Trophoblast cell (in vitro differentiated cells and primary cell): ENCODE results near the gene HOXC5.
"Not testable (repeated sequence)": the region's sequence is repeated elsewhere in the genome, so short reads cannot be mapped to it uniquely, and the experiment has no call there.

Experiments used
- DNase-seq, 2 donors: peaks; one replicate each; pipeline ENCODE4 v3.0.0-alpha.2; 2016
- H2AFZ ChIP-seq: 2 replicates; pipeline ENCODE4 v1.6.1; 2013; ENCODE audit warnings: low read length, moderate library complexity, mild to moderate bottlenecking; ENCODE audit not compliant: insufficient read depth, poor library complexity
- H2AK5ac ChIP-seq: 2 replicates; pipeline ENCODE4 v1.6.1; 2013; ENCODE audit warnings: mild to moderate bottlenecking, low read length
- H2BK120ac ChIP-seq: 2 replicates; pipeline ENCODE4 v1.6.1; 2013; ENCODE audit warnings: low read length, mild to moderate bottlenecking, moderate library complexity; ENCODE audit not compliant: insufficient read depth, poor library complexity
- H2BK12ac ChIP-seq: 2 replicates; pipeline ENCODE4 v1.6.1; 2013; ENCODE audit warnings: mild to moderate bottlenecking, low read length, moderate library complexity
- H2BK5ac ChIP-seq: 2 replicates; pipeline ENCODE4 v1.6.1; 2013; ENCODE audit warnings: low read length, low read depth, moderate library complexity, mild to moderate bottlenecking; ENCODE audit not compliant: poor library complexity
- H3K14ac ChIP-seq: 2 replicates; pipeline ENCODE4 v1.6.1; 2013; ENCODE audit warnings: mild to moderate bottlenecking, low read length
- H3K18ac ChIP-seq: 2 replicates; pipeline ENCODE4 v1.6.1; 2013; ENCODE audit warnings: mild to moderate bottlenecking, low read length
- H3K23ac ChIP-seq: 2 replicates; pipeline ENCODE4 v1.6.1; 2013; ENCODE audit warnings: low read length
- H3K27ac ChIP-seq: 2 replicates; pipeline ENCODE4 v1.5.1; 2013; ENCODE audit warnings: low read depth, mild to moderate bottlenecking, inconsistent platforms, low read length, moderate library complexity
- H3K27me3 ChIP-seq: 2 replicates; pipeline ENCODE4 v1.6.1; 2013; ENCODE audit warnings: inconsistent platforms, mild to moderate bottlenecking, low read length, moderate library complexity; ENCODE audit not compliant: insufficient read depth
- H3K36me3 ChIP-seq, 2 experiments: 1 replicate in 1 of 2; 2 replicates in 1 of 2; pipeline ENCODE4 v1.6.1; 2013; ENCODE audit warnings: low read length in 2 of 2, mild to moderate bottlenecking in 2 of 2, moderate library complexity in 1 of 2; ENCODE audit not compliant: insufficient read depth in 2 of 2, control insufficient read depth in 1 of 2
- H3K4ac ChIP-seq: 2 replicates; pipeline ENCODE4 v1.6.1; 2013; ENCODE audit warnings: low read depth, mild to moderate bottlenecking, low read length, moderate library complexity
- H3K4me1 ChIP-seq, 2 experiments: 1 replicate in 1 of 2; 2 replicates in 1 of 2; pipeline ENCODE4 v1.6.1; 2013; ENCODE audit warnings: low read length in 2 of 2, mild to moderate bottlenecking in 2 of 2, moderate library complexity in 1 of 2; ENCODE audit not compliant: insufficient read depth in 2 of 2, control insufficient read depth in 1 of 2
- H3K4me2 ChIP-seq: 2 replicates; pipeline ENCODE4 v1.6.1; 2013; ENCODE audit warnings: inconsistent platforms, mild to moderate bottlenecking, low read length, moderate library complexity
- H3K4me3 ChIP-seq: 2 replicates; pipeline ENCODE4 v1.5.1; 2013; ENCODE audit warnings: mild to moderate bottlenecking, low read depth, low read length, inconsistent platforms
- H3K79me1 ChIP-seq: one replicate; pipeline ENCODE4 v1.6.1; 2013; ENCODE audit warnings: low read length
- H3K79me2 ChIP-seq: 2 replicates; pipeline ENCODE4 v1.6.1; 2013; ENCODE audit warnings: low read length, mild to moderate bottlenecking; ENCODE audit not compliant: control insufficient read depth, insufficient read depth, poor library complexity
- H3K9ac ChIP-seq: 2 replicates; pipeline ENCODE4 v1.6.1; 2013; ENCODE audit warnings: mild to moderate bottlenecking, low read length
- H3K9me3 ChIP-seq: 2 replicates; pipeline ENCODE4 v1.6.1; 2013; ENCODE audit warnings: low read depth, mild to moderate bottlenecking, control low read depth, inconsistent platforms, low read length; ENCODE audit not compliant: insufficient read depth
- H4K12ac ChIP-seq: 2 replicates; pipeline ENCODE4 v1.6.1; 2013; ENCODE audit warnings: low read depth, mild to moderate bottlenecking, low read length, moderate library complexity
- H4K8ac ChIP-seq: 2 replicates; pipeline ENCODE4 v1.6.1; 2013; ENCODE audit warnings: low read depth, mild to moderate bottlenecking, low read length, moderate library complexity
- H4K91ac ChIP-seq: one replicate; pipeline ENCODE4 v1.6.1; 2013; ENCODE audit warnings: low read depth, mild to moderate bottlenecking, low read length, moderate library complexity
- WGBS: extraction: QIAGEN DNeasy Blood & Tissue Kit; methylation state at CpG from one replicate; pipeline ENCODE4 v1.1.7; 2013; ENCODE audit warnings: missing lambda C conversion rate; ENCODE audit not compliant: insufficient read length, insufficient coverage; ENCODE audit errors: extremely low coverage; 5-methylcytosine and 5-hydroxymethylcytosine counted together

HOXC5 gene

GRCh38 chr12:54080008-54080924, 47.4 kb downstream of the HOXC5 start:
- H3K4ac ChIP-seq, H3K9ac ChIP-seq, H2AK5ac ChIP-seq, H3K36me3 ChIP-seq, H3K79me2 ChIP-seq, H4K12ac ChIP-seq, H3K79me1 ChIP-seq, H2BK120ac ChIP-seq, H3K18ac ChIP-seq, H4K91ac ChIP-seq, H3K4me1 ChIP-seq, H3K23ac ChIP-seq, H2BK12ac ChIP-seq, H4K8ac ChIP-seq, H3K9me3 ChIP-seq, H3K4me2 ChIP-seq, DNase-seq, H3K27ac ChIP-seq, H2BK5ac ChIP-seq, H3K4me3 ChIP-seq, H2AFZ ChIP-seq, H3K14ac ChIP-seq: not testable (repeated sequence)
- WGBS = no CpG with 5 or more reads among the region's 19 CpGs
- peaks cover 50% of the 10 kb centered on the region for H3K27me3 ChIP-seq

DNA sequence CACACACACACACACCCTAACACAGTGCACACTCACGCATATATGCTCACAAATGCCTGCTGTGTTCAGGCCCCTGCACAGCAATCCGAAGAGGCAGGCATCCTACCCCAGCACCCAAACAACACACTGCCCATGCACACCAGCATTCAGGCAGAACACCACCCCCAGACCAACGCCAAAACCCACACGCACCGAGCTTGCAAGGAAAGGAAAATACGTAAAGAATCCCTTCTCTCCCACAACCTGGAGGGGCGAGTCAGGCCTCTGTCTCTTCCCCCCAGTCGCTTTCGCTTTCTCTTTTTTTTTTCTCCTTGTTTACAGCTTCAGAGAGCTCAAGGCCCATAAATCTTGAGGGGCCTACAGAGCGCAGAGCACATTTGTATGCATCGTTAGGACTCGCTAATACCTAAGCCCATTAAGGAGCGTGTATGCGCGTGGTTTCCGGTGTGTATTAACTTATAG, 48.2 kb downstream of the HOXC5 start:
- H2AFZ ChIP-seq, H3K9me3 ChIP-seq, H3K36me3 ChIP-seq, H3K9ac ChIP-seq, H4K12ac ChIP-seq, H3K79me2 ChIP-seq, H4K8ac ChIP-seq, H2AK5ac ChIP-seq, DNase-seq, H3K4me2 ChIP-seq, H3K79me1 ChIP-seq, H3K27ac ChIP-seq, H3K18ac ChIP-seq, H3K23ac ChIP-seq, H4K91ac ChIP-seq, H3K4me1 ChIP-seq, H3K14ac ChIP-seq, H3K4ac ChIP-seq, H2BK12ac ChIP-seq, H2BK5ac ChIP-seq, H2BK120ac ChIP-seq, H3K4me3 ChIP-seq: not testable (repeated sequence)
- no CpG with 5 or more reads among the region's 16 CpGs for WGBS
- H3K27me3 ChIP-seq = peaks cover 51% of the 10 kb centered on the region

- H2BK120ac ChIP-seq, H3K4me3 ChIP-seq, H3K4ac ChIP-seq, H4K8ac ChIP-seq, H3K18ac ChIP-seq, H3K9me3 ChIP-seq, H2AFZ ChIP-seq, H3K23ac ChIP-seq, H2AK5ac ChIP-seq, H3K79me2 ChIP-seq, DNase-seq, H2BK5ac ChIP-seq, H3K14ac ChIP-seq, H4K91ac ChIP-seq, H3K4me2 ChIP-seq, H3K79me1 ChIP-seq, H3K36me3 ChIP-seq, H3K9ac ChIP-seq, H2BK12ac ChIP-seq, H3K27ac ChIP-seq, H3K4me1 ChIP-seq, H4K12ac ChIP-seq: not testable (repeated sequence)
- peaks cover 46% of the 10 kb centered on the region for H3K27me3 ChIP-seq
- WGBS = no CpG with 5 or more reads among the region's 35 CpGs
These were observed 48.9 kb downstream of the HOXC5 start for GRCh38 chr12:54081581-54082396.

GRCh38 chr12:54082397-54082892, 49.6 kb downstream of the HOXC5 start:
- H3K4me2 ChIP-seq = no peak overlapping the region
- no peaks in the 10 kb centered on the region for H3K9me3 ChIP-seq
- no peak overlapping the region for H3K27ac ChIP-seq
- H3K18ac ChIP-seq = no peak overlapping the region
- WGBS = no CpG with 5 or more reads among the region's 36 CpGs
- H3K79me1 ChIP-seq = no peaks in the 10 kb centered on the region
- H3K23ac ChIP-seq = no peak overlapping the region
- H2AK5ac ChIP-seq = no peak overlapping the region
- H3K9ac ChIP-seq = no peak overlapping the region
- H3K4ac ChIP-seq = no peak overlapping the region
- no peak overlapping the region for H4K12ac ChIP-seq
- H2BK5ac ChIP-seq = no peak overlapping the region
- H3K4me1 ChIP-seq = no peaks in the 10 kb centered on the region
- no peak overlapping the region for H2BK120ac ChIP-seq
- H2BK12ac ChIP-seq = no peak overlapping the region
- H4K8ac ChIP-seq = no peak overlapping the region
- H3K27me3 ChIP-seq = peaks cover 41% of the 10 kb centered on the region
- H3K79me2 ChIP-seq = no peaks in the 10 kb centered on the region
- H3K4me3 ChIP-seq = no peak overlapping the region
- DNase-seq = no peak
- no peaks in the 10 kb centered on the region for H3K36me3 ChIP-seq
- H3K14ac ChIP-seq = no peak overlapping the region
- H4K91ac ChIP-seq = no peak overlapping the region
- no peak overlapping the region for H2AFZ ChIP-seq
